COR-L47 (cell line): ENCODE data around the gene EEFSEC.

Source experiments
- DNase-seq: peaks from one replicate; lab custom pipeline; 2025; lab: John Stamatoyannopoulos, UW

The EEFSEC gene

DNA sequence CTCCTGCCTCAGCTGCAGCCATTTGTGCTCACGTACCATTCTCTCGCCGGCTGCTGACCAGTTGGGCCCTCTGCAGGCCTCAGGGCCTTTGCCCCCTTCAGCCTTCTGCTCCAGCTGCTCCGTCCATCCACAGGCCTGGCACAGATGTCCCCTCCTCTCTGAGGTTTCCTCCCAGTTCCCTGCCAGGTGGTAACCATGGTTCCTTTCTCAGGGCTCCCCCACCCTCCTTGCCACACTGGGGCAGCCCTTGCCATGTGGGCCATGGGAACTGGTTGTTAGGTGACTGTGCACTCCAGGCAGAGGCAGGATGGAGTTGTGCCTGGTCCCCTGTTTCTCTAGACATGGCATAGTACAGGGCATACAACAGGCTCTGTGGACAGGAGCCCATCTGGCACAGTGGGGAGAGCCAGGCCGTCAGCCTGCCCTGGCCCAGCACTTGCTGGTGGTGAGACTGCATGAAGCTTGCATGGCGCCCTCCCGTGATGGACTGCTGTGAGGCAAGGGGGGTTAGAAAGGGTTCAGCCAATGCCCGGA, 164.5 kb downstream of the EEFSEC start:
- no peak for DNase-seq

- no peak for DNase-seq
Measured at GRCh38 chr3:128318275-128318941, 165.1 kb downstream of the EEFSEC start.

DNA sequence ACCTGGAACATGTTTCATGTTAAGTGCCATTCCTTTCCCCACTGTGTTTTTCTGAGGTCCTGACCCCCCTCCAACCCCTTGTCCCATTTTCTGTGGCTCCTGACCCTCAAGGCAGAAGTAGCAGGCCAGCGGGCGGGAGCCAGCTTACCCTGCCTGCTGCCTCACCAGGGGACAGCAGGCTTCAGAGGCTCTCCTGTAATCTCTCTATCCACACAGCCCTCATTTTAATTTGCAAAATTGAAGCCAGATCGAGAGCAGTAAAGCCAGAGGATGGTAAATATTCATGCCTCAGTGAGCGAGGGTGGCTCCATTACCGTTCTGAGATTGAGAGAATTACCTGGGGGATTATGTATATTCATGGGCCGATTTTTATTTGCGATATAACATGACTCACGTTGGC, 165.8 kb downstream of the EEFSEC start:
- no peak for DNase-seq

DNA sequence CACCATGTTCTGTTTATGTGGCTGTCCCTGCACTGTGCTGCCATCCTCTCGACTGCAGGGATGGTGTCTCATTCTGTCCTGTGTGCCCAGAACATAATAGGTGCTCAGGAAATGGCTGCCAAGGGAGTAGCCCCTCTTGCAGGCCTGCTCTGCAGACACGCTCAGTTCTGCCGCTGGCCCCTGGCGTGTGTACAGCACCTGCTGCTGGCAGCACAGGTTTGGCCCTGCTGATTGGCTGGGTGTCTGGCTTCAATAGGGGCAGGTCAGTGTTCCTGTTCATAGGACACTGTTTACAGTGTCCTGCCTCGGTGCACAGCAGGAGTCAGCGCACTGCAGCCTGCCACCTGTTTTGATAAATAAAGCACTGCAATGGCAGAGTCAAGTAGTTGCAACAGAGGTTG, 166.5 kb downstream of the EEFSEC start:
- peak; percentile 72 for DNase-seq

DNA sequence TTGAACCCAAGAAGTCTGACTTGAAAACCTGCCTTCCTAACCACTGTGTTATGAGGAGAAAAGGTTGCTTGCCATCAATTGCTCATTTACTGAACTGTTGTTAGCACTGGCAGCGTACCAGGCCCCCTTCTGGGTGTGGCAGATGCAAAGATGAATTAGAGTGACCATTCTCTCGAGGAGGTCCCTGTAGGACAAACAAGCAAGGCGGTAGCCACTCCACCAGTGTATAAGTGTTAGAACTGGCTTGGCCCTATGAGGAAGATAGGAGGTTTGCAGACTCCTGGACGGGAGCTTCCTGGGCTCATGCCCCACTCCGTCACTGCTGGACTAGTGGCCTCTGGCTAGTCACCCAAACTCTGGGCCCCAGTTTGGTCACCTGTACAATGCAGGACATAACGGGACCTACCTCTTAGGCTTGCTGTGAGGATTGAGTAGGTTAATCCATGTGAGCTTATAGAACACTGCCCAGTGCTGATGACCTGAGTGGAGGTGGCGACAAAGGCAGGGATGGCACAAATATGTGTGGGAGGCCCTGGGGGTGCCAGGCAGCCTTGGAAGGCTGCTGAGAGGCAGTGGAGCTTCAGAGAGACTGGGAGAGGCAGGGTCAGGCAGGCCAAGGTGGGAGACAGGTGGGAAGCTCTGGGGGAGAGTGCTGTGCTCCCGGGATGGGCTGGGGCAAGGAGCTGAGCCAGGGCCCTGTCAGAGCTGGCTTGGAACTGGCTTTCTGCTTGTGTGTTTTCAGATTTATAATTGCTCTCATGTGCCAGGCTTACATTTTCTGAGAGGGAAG, 167.5 kb downstream of the EEFSEC start:
- peak; percentile 65 for DNase-seq

GRCh38 chr3:128321418-128321817, 168.1 kb downstream of the EEFSEC start:
- no peak for DNase-seq

GRCh38 chr3:128322030-128323022, 169.0 kb downstream of the EEFSEC start:
- DNase-seq, result peak; percentile 46

GRCh38 chr3:128323206-128324081, 170.2 kb downstream of the EEFSEC start:
- DNase-seq, result peak; percentile 72

DNA sequence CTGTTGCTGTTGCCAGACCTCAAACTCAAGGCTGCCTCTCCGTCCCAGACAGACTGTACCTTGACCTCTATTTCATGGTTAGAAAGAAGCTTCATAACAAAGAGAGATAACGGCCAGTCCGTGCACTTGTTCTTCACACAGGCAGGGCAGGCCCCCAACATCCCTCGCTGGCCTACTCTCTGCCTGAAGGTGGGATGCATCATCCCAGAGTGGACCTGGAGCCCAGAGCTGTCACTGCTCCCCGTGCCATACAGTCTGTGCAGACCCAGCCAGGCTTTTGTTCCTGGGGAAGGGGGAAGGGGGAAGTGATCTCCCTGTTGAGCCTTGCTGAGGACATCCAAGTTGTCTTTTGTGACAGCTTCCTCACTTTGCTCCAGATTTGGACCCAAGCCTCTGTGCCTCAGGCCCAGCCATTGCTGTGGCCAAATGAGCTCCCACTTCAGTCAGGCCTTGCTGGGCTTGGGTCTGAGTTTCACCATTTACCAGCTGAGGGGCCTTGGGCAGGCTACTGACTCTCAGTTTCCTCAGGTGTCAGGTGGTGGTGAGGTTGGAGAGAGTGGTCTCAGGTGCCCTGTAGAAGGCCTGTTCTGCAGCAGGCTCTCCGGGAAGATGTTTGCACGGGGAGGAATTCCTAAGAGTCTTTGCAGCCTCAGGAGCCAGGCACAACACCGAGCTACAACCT, 171.8 kb downstream of the EEFSEC start:
- no peak for DNase-seq

DNA sequence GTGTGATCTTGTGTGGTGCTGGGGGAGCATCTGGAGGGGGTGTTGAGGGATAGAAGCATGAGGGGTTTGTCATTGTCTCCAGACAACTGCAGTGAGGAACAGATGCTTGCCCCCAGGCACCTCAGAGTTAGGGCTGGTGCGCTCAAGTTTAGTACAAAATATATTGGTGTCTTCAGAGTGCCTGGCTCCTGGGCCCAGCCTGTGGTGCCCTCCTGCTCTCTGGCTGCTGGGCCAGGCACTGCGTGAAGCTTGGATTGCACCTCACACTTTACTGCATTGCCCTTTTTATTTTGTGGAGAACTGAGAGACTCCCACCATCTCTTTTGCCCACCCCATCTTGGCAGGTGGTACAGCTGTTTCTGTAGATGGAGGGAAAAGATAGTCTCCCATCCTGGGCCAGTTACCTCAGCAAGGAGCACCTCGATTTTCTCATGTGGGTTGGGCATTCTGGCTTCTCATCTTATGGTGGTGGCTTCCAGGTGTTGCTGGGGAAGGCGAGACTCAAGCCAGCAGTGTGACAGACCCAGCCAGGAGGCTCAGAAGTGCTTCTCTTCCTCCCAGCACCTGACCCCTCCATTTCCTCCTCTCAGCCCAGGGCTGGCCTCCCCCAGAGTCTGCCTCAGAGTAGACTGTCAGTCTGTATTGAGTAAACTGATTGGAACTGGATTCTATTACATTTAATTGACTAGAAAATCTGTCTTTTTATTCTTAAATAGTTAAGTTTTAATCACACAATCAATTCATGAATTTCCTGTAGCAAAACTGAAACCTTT, 173.0 kb downstream of the EEFSEC start:
- no peak for DNase-seq

DNA sequence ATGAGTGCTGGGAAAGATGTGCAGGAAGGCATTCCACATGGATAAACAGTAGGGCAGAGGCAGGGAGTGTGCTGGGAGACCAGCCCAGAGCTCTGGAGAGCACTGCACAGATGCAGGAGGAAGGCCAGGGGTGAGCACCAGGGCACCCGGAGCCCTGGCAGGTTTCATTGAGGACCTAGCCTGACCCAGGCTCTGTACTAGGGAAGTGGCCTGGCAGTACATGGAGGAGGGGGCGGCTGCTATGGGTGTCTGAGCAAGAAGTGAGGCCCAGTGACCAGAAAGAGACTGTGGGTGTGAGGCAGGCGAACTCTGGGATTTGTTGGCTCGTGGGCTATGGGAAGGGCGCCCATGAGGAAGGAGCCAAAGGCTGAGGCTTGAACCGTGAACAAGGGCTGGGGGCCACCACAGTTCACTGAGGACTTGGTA, 174.3 kb downstream of the EEFSEC start:
- DNase-seq, result no peak

DNA sequence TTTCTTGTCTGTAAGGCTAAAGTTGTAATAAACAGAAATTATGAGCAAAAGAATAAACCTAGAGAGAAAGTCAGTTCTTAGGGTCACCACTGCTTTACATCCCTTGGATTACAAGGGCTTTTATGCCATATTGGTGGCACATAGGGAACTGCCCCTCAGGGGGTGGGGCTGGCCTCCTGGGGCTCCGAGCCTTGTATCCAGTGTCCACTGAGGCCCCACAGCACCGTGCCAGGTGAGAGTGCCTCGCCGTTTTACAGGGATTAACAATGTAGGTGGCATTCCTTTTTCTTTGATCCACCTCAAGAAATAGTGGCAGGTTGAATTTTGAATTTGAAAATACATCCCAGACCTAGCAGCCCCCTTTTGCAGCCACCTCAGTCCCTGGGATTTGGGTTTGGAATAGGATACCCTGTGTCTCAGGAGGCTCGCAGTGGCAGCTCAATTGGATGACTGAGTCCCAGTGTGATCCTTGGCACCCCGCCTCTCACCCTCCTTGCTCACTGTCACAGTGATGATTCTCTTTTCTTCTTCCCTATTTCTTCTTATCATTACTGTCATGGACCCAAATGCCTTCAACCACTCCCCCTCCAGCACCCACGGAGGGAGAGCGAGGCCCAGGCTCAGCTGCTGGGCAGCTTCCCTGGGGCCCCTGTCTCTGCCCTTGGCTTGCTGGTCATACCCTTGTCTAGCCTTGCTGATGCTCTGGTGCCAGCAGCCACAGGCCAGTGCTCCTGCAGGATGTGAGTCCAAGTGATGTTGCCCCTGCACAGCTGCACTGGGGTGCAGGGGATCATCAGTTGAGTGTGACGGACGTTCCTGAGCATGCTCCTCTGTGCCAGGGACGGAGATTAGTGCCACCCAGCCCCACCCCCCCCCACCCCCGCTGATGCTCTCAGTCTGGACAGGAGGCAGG, 175.5 kb downstream of the EEFSEC start:
- DNase-seq, result no peak

GRCh38 chr3:128329491-128330213, 176.4 kb downstream of the EEFSEC start:
- no peak for DNase-seq

DNA sequence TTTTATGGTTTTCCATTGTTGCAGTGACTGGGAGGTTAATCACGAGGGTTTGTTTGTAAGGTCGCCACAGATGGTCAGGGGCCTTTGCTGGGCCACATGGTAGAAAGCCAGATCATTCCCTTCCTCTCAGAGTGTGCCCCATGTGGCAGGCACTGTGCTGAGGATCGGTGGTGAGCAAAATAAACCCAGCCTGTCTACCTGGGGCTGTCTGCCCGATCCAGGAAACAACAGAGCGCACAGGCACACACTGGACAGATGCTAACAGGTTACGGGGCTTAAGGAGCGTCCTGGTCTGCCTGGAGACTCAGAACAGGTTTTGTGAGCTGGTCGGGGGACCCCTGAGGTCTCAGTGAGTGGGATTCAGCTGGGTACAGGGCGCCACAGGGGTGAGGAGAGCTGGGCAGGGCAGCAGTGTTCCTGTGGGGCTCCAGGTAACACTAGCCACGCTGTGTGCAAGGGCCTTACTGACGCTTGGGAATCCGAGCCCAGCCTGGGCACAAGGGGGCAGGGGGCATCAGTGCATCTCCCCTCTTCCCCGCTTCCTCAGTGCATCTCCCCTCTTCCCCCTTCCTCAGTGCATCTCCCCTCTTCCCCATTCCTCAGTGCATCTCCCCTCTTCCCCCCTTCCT, 177.0 kb downstream of the EEFSEC start:
- DNase-seq, result no peak

- DNase-seq, result no peak
Measured at GRCh38 chr3:128334086-128334645, 180.9 kb downstream of the EEFSEC start.

- no peak for DNase-seq
Measured at GRCh38 chr3:128334766-128335165, 181.5 kb downstream of the EEFSEC start.
